Stomach (tissue), 9 donors: ENCODE data around the gene TLL2. TPM values are rescaled to one million over a fixed set of nuclear protein-coding genes. Genes with fewer than 3 reads are reported as not detected.
A peak's percentile ranks its signal among the peaks of the same experiment; 100 is the strongest.

ENCODE experiments used
- DNase-seq, 2 donors: peaks; one replicate each; pipeline versions ENCODE4 v3.0.0 to v3.0.0-alpha.2; 2013 to 2019
- H3K27ac ChIP-seq, 5 donors: fragments of 200-600 bp in 4 of 5; sonication (generic) in 4 of 5; one replicate each; pipeline ENCODE4 v1.5.1; 2013 to 2019; ENCODE audit warnings: mild to moderate bottlenecking in 1 of 5, moderate library complexity in 1 of 5
- H3K27me3 ChIP-seq, 3 donors: fragments of 200-600 bp; sonication (generic); one replicate each; pipeline ENCODE4 v1.5.1; 2017 to 2019; ENCODE audit warnings: mixed run types in 1 of 3
- H3K36me3 ChIP-seq, 4 donors: fragments of 200-600 bp; sonication (generic); 1 replicate in 3 of 4; 2 replicates in 1 of 4; pipeline ENCODE4 v1.5.1; 2016 to 2019
- H3K4me1 ChIP-seq, 4 donors: fragments of 200-600 bp; sonication (generic); one replicate each; pipeline ENCODE4 v1.5.1; 2016 to 2019
- H3K4me3 ChIP-seq, 4 donors: fragments of 200-600 bp; sonication (generic) in 3 of 4; one replicate each; pipeline ENCODE4 v1.5.1; 2016 to 2019; ENCODE audit warnings: mild to moderate bottlenecking in 1 of 4
- H3K9me3 ChIP-seq, 4 donors: fragments of 200-600 bp; sonication (generic); one replicate each; pipeline ENCODE4 v1.5.1; 2016 to 2019
- EP300 ChIP-seq: sonication (generic); formaldehyde crosslinking; IDR thresholded peaks from one replicate; pipeline ENCODE4 v1.6.1; 2017; ENCODE audit warnings: antibody characterized with exemption
- POLR2A ChIP-seq, 4 donors: fragments of 450-650 bp; IDR thresholded peaks; one replicate each; pipeline ENCODE4 v1.6.1; 2016; ENCODE audit warnings: antibody characterized with exemption in 4 of 4, control low read depth in 2 of 4, mild to moderate bottlenecking in 1 of 4, moderate library complexity in 1 of 4
- POLR2AphosphoS5 ChIP-seq, 3 donors: sonication (generic); formaldehyde crosslinking; IDR thresholded peaks; one replicate each; pipeline ENCODE4 v1.6.1; 2016; ENCODE audit warnings: antibody characterized with exemption in 3 of 3
- WGBS, 5 donors: extraction: QIAGEN DNeasy Blood & Tissue Kit in 3 of 5; methylation state at CpG; one replicate each; pipeline versions ENCODE4 v1.1.5 to v1.1.7; 2013 to 2018; 5-methylcytosine and 5-hydroxymethylcytosine counted together
- intact Hi-C: fragments of 100-400 bp; cut with DNase I; formaldehyde crosslinking; loops from one replicate; pipeline ENCODE4 v1.15.1; 2023; ENCODE audit warnings: low total_unique reads
- polyA plus RNA-seq, 3 donors: library from polyadenylated mRNA; stranded (reverse); fragments of 200-250 nt; gene quantifications; one replicate each; pipeline ENCODE4 v1.2.3, GENCODE V29; 2013
- total RNA-seq, 5 donors: library from RNA; depleted of rRNA; stranded (reverse); fragments of >200 nt; gene quantifications; one replicate each; pipeline versions ENCODE4 v1.1.0 to v1.2.3, GENCODE V29; 2014 to 2016
- TF ChIP-seq, protein P1 (sequence below), 7 experiments: fragments of 450-650 bp in 4 of 7; fragments of 200-600 bp in 3 of 7; sonication (generic) in 3 of 7; IDR thresholded peaks; one replicate each; pipeline ENCODE4 v1.5.1; 2016 to 2019; ENCODE audit warnings: antibody characterized with exemption in 7 of 7, control low read depth in 2 of 7, mild to moderate bottlenecking in 1 of 7
- donor health status: healthy with polysubstance abuse.
- donor health status: Bipolar disorder and iron deficiency.
- donor health status: healthy.

Gene TLL2
- total and polyA plus RNA-seq, 8 donors, result 0.37 to 1.4 (median 0.57) TPM; not detected in 2

DNA sequence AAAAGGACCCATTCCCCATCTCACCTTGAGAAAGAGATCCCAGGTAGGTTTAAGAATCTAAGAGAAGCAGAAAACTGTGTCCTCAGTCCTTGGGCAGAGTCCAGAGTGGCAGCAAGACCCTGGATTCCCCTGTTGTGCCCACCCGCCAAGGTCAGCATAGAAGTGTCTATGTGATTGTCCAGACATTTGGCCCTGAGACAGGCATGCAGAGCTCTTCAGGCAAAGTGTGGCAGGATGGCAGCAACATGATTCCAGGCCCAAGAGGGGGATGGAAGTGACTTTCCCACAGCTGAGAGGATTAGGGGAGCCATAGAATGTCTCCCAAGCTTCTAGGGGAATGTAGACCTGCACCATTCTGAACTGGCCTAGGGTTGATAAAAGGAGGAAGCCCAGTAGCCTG is 115.8 kb downstream of the TLL2 start:
- DNase-seq, result no peak
- Histone ChIP-seq H3K36me3 (no peaks in the 10 kb centered on the region), H3K9me3 (no peaks in the 10 kb centered on the region), H3K27ac (no peak overlapping the region), H3K4me3 (no peak overlapping the region), H3K4me1 (peaks cover 0 to 7% (median 0%) of the 10 kb centered on the region in 4 donors), H3K27me3 (peaks cover 0 to 39% (median 7%) of the 10 kb centered on the region in 3 donors)
- TF ChIP-seq EP300 (no peak), POLR2AphosphoS5 (IDR thresholded peaks at IDR 0.05) (no peak), POLR2A (IDR thresholded peaks at IDR 0.05) (no peak)
- TF ChIP-seq, protein P1, sequence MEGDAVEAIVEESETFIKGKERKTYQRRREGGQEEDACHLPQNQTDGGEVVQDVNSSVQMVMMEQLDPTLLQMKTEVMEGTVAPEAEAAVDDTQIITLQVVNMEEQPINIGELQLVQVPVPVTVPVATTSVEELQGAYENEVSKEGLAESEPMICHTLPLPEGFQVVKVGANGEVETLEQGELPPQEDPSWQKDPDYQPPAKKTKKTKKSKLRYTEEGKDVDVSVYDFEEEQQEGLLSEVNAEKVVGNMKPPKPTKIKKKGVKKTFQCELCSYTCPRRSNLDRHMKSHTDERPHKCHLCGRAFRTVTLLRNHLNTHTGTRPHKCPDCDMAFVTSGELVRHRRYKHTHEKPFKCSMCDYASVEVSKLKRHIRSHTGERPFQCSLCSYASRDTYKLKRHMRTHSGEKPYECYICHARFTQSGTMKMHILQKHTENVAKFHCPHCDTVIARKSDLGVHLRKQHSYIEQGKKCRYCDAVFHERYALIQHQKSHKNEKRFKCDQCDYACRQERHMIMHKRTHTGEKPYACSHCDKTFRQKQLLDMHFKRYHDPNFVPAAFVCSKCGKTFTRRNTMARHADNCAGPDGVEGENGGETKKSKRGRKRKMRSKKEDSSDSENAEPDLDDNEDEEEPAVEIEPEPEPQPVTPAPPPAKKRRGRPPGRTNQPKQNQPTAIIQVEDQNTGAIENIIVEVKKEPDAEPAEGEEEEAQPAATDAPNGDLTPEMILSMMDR (IDR thresholded peaks at IDR 0.05), result no peak
- WGBS, 5 donors, result 86 to 100% (median 92%) methylated on average over 1 of the region's 1 CpG
- intact Hi-C loops, result no loop called here

DNA sequence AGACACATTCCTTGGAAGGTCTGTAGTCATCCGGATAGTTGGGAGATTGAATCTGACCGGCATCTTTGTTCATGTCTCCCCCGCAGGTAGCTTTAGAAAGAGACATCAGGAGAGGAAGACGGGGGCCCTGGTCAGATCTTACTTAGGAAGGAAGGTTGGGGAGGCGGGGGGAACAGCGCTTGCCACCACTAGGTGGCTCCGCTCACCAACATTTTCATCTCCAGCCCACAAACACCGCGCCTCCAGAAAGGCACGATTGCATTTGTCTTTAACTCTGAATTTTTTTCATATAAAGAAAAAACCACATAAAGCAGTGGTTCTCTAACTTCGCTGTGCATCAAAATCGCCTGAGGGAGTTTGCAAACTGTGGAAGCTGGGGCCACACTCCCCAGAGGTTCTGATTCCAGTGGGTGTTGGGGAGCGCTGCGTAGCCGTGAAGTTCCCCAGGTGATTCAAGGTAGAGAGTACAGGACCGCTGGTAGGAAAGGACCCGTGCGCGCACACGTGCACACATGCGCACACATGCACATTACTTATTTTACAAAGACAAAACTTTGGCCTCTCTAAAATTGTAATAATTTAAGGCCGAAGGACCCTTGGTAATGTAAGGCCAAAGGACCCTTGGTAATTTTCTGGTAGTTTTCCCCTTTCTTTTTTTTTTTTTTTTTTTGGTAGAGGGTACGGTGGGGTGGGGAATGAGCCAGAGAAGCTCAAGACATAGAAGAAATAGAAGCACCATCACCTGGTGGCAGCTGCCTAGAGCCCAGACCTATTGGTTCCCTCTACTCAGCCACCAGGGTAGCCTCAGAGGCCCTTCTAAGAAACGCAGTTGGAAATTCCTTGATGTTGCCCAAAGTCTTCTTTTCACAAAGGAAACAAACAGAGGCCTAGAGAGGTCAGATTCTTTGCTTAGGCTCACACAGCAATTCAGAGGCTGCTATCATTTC is 117.5 kb downstream of the TLL2 start:
- DNase-seq, result peak; percentile 72 to 92
- Histone ChIP-seq H3K27me3 (peaks cover 0 to 27% (median 7%) of the 10 kb centered on the region in 3 donors), H3K27ac (no peak overlapping the region), H3K9me3 (no peaks in the 10 kb centered on the region), H3K4me1 (peaks cover 0 to 7% (median 0%) of the 10 kb centered on the region in 4 donors), H3K36me3 (no peaks in the 10 kb centered on the region), H3K4me3 (peak overlapping the region in 1 of 4 donors; percentile 16)
- TF ChIP-seq POLR2AphosphoS5 (IDR thresholded peaks at IDR 0.05), result peak in 1 of 3 donors; percentile 10
- TF ChIP-seq, protein P1 (IDR thresholded peaks at IDR 0.05), result peak in 5 of 7 experiments; percentile 65 to 90 (median 80)
- TF ChIP-seq POLR2A (IDR thresholded peaks at IDR 0.05), result no peak
- WGBS, 5 donors, result 17 to 25% (median 20%) methylated on average over 24 of the region's 24 CpGs
- intact Hi-C loops, result no loop called here

- no peaks in the 10 kb centered on the region for H3K27me3 ChIP-seq
- 51 to 67% (median 55%) methylated on average over 6 to 7 of the region's 7 CpGs for WGBS, 5 donors
- peaks cover 0 to 23% (median 10%) of the 10 kb centered on the region in 4 donors for H3K4me1 ChIP-seq
- no peaks in the 10 kb centered on the region for H3K9me3 ChIP-seq
- no peaks in the 10 kb centered on the region for H3K36me3 ChIP-seq
- DNase-seq, result peak in 1 of 2 donors; percentile 92
- no peak overlapping the region for H3K4me3 ChIP-seq
- intact Hi-C loops, result no loop called here
- TF ChIP-seq, protein P1 (IDR thresholded peaks at IDR 0.05), result no peak
- TF ChIP-seq POLR2AphosphoS5 (IDR thresholded peaks at IDR 0.05) (peak; percentile 43 to 72 (median 64)), POLR2A (IDR thresholded peaks at IDR 0.05) (no peak), EP300 (no peak)
- H3K27ac ChIP-seq, result peak overlapping the region in 1 of 5 donors; percentile 5
Observed at GRCh38 chr10:96390460-96390864, 123.3 kb downstream of the TLL2 start.

GRCh38 chr10:96389785-96390184 is 123.9 kb downstream of the TLL2 start:
- 55 to 74% (median 61%) methylated on average over 5 of the region's 5 CpGs for whole genome bisulfite sequencing, 5 donors
- H3K9me3 ChIP-seq, result no peaks in the 10 kb centered on the region
- intact Hi-C loops, result loop anchor here (10.0 kb wide), 1 partner anchor 115 kb away; no protein-coding TSS in a partner anchor
- H3K4me1 ChIP-seq, result peaks cover 0 to 23% (median 10%) of the 10 kb centered on the region in 4 donors
- H3K36me3 ChIP-seq, result no peaks in the 10 kb centered on the region
- no peak overlapping the region for H3K4me3 ChIP-seq
- peak overlapping the region in 1 of 5 donors; percentile 36 for H3K27ac ChIP-seq
- H3K27me3 ChIP-seq, result peaks cover 0 to 3% (median 0%) of the 10 kb centered on the region in 3 donors
- no peak for DNase-seq
- no peak for TF ChIP-seq POLR2A (IDR thresholded peaks at IDR 0.05)
- no peak for TF ChIP-seq EP300
- TF ChIP-seq POLR2AphosphoS5 (IDR thresholded peaks at IDR 0.05), result no peak
- TF ChIP-seq, protein P1 (IDR thresholded peaks at IDR 0.05), result no peak
